HepG2 (cell line): ENCODE data around the gene B3GALT6. TPM values are rescaled to one million over a fixed set of nuclear protein-coding genes. Genes with fewer than 3 reads are reported as not detected.

Experiments used
- ATAC-seq: fragments of 200-7000 bp; cut with Tn5 transposase; 3 replicates; pipeline ENCODE4 v1.9.1; 2020; ENCODE audit warnings: mild to moderate bottlenecking, moderate library complexity
- BruUV-seq: library from RNA; stranded (reverse); fragments of 400-500 nt; replicated peaks from 2 replicates; lab custom pipeline; 2021; lab: Mats Ljungman, UMichigan
- CTCF ChIA-PET: fragments of 300-600 bp; formaldehyde crosslinking; extraction: SDS; loops from one replicate; lab custom pipeline; 2021; ENCODE audit warnings: low total read pairs, inconsistent platforms, low intra/inter-chr PET ratio; lab: Yijun Ruan, JAX
- POLR2A ChIA-PET: fragments of 350-600 bp; sonication (Branson Sonifier 250); formaldehyde crosslinking; loops from one replicate; lab custom pipeline; 2020; ENCODE audit warnings: antibody characterized with exemption, inconsistent platforms; lab: Yijun Ruan, JAX
- DNase-seq: peaks from one replicate; pipeline ENCODE4 v3.0.0-alpha.2; 2015; ENCODE audit warnings: low spot score
- FAIRE-seq: peaks from 3 replicates; lab custom pipeline; 2011; peaks lifted over from hg19 to GRCh38; lab: Jason Lieb, UNC
- H2AFZ ChIP-seq: one replicate; pipeline ENCODE4 v1.6.1; 2011; ENCODE audit warnings: low read length, inconsistent platforms
- H3K27ac ChIP-seq: fragments of 300-600 bp; 3 replicates; pipeline ENCODE4 v1.8.0; 2011; ENCODE audit warnings: mixed run types, mild to moderate bottlenecking, mixed read lengths, low read length, inconsistent platforms; ENCODE audit not compliant: insufficient read depth; ENCODE audit errors: extremely low read length
- H3K27me3 ChIP-seq, 2 experiments: fragments of 200-600 bp in 1 of 2; 2 replicates in 1 of 2; 3 replicates in 1 of 2; pipeline versions ENCODE4 v1.6.0 to v1.8.0; 2011; ENCODE audit warnings: low read length in 2 of 2, mild to moderate bottlenecking in 2 of 2, moderate library complexity in 2 of 2, inconsistent platforms in 1 of 2; ENCODE audit not compliant: insufficient read depth in 2 of 2, control insufficient read depth in 1 of 2
- H3K36me3 ChIP-seq, 2 experiments: fragments of 200-600 bp in 1 of 2; replicated peaks in 1 of 2; 2 replicates in 1 of 2; 3 replicates in 1 of 2; pipeline versions ENCODE4 v1.5.1 to v1.8.0; 2011; ENCODE audit warnings: low read length in 2 of 2, inconsistent platforms in 1 of 2; ENCODE audit not compliant: insufficient read depth in 2 of 2, control insufficient read depth in 1 of 2
- H3K4me1 ChIP-seq: 2 replicates; pipeline ENCODE4 v1.5.1; 2012; ENCODE audit warnings: low read length, inconsistent platforms; ENCODE audit not compliant: insufficient read depth
- H3K4me2 ChIP-seq: 2 replicates; pipeline ENCODE4 v1.6.0; 2011; ENCODE audit warnings: low read depth, low read length, inconsistent platforms
- H3K4me3 ChIP-seq, 3 experiments: fragments of 200-600 bp in 1 of 3; sonication (generic), shearing (Covaris generic) in 1 of 3; replicated peaks in 1 of 3; 2 replicates each; pipeline ENCODE4 v1.5.1; 2011 to 2016; ENCODE audit warnings: low read length in 3 of 3, inconsistent platforms in 2 of 3, low read depth in 2 of 3, mild to moderate bottlenecking in 2 of 3, control low read depth in 1 of 3, mixed read lengths in 1 of 3; ENCODE audit not compliant: insufficient read depth in 1 of 3
- H3K79me2 ChIP-seq: one replicate; pipeline ENCODE4 v1.6.1; 2011; ENCODE audit warnings: low read length, inconsistent platforms; ENCODE audit not compliant: insufficient read depth
- H3K9ac ChIP-seq: 2 replicates; pipeline ENCODE4 v1.6.0; 2011; ENCODE audit warnings: mild to moderate bottlenecking, low read depth, low read length, inconsistent platforms; ENCODE audit not compliant: insufficient read depth
- H3K9me3 ChIP-seq: 2 replicates; pipeline ENCODE4 v1.5.1; 2012; ENCODE audit warnings: mild to moderate bottlenecking, low read length
- H4K20me1 ChIP-seq: 2 replicates; pipeline ENCODE4 v1.6.0; 2011; ENCODE audit warnings: inconsistent platforms, mild to moderate bottlenecking, low read length, moderate library complexity; ENCODE audit not compliant: insufficient read depth
- CENPT ChIP-seq: sonication (generic); formaldehyde crosslinking; IDR thresholded peaks from 2 replicates; pipeline ENCODE4 v1.8.0; 2022; ENCODE audit warnings: low read depth, mild to moderate bottlenecking, moderate library complexity, missing genetic modification reagents
- KLF9 ChIP-seq: IDR thresholded peaks from 2 replicates; pipeline ENCODE4 v1.6.1; 2016; ENCODE audit warnings: low read depth
- PHF20 ChIP-seq: sonication (generic); formaldehyde crosslinking; IDR thresholded peaks from 2 replicates; pipeline ENCODE4 v1.5.0; 2020; ENCODE audit warnings: mild to moderate bottlenecking, missing genetic modification reagents
- ZNF224 ChIP-seq: sonication (generic); formaldehyde crosslinking; IDR thresholded peaks from 2 replicates; pipeline ENCODE4 v1.5.0; 2020; ENCODE audit warnings: mild to moderate bottlenecking, missing genetic modification reagents
- ZNF709 ChIP-seq: sonication (generic); formaldehyde crosslinking; IDR thresholded peaks from 2 replicates; pipeline ENCODE4 v1.5.0; 2020; ENCODE audit warnings: mild to moderate bottlenecking, missing genetic modification reagents
- WGBS: methylation state at CpG from one replicate; pipeline ENCODE4 v1.1.6; 2017; ENCODE audit warnings: low lambda C conversion rate; 5-methylcytosine and 5-hydroxymethylcytosine counted together
- in situ Hi-C: cut with HindIII; loops from 2 replicates; pipeline ENCODE4 v1.10.0; 2017; ENCODE audit warnings: low pct_unique_long_range_greater_than_20kb; ENCODE audit not compliant: extremely low pct_ligation_motif_present
- intact Hi-C: fragments of 100-400 bp; cut with micrococcal nuclease; formaldehyde crosslinking; loops from one replicate; pipeline ENCODE4 v1.10.0; 2022; ENCODE audit not compliant: unreplicated experiment
- polyA plus RNA-seq, 8 experiments: library from polyadenylated mRNA; depleted of rRNA in 3 of 8; stranded (reverse) in 7 of 8; unstranded in 1 of 8; fragments of >200 nt; fragmentation: Illumina TruSeq in 4 of 8; extraction: Trizol in 4 of 8; gene quantifications; 2 replicates each; pipeline versions ENCODE4 v1.2.1 to v1.2.3, GENCODE V29; 2011 to 2016; ENCODE audit warnings: low read depth in 4 of 8, missing spikeins in 1 of 8, mixed read lengths in 1 of 8; ENCODE audit not compliant: insufficient read depth in 1 of 8
- total RNA-seq, 5 experiments: library from RNA; depleted of rRNA; stranded (reverse); fragments of >200 nt; fragmentation: Illumina TruSeq; extraction: Trizol; gene quantifications; 2 replicates each; pipeline ENCODE4 v1.2.3, GENCODE V29; 2016; ENCODE audit warnings: low read depth in 1 of 5
- TF ChIP-seq, protein P1 (sequence below): sonication (generic); formaldehyde crosslinking; conservative IDR thresholded peaks from 2 replicates; pipeline ENCODE4 v1.8.0; 2022; ENCODE audit warnings: low read depth, missing genetic modification reagents
- TF ChIP-seq, protein P2 (sequence below): IDR thresholded peaks from 2 replicates; pipeline ENCODE4 v1.6.1; 2018; ENCODE audit warnings: missing genetic modification reagents
- TF ChIP-seq, protein P3 (sequence below): sonication (generic); formaldehyde crosslinking; conservative IDR thresholded peaks from 2 replicates; pipeline ENCODE4 v1.8.1; 2023; ENCODE audit warnings: missing genetic modification reagents
- TF ChIP-seq, protein P4 (sequence below): sonication (generic); formaldehyde crosslinking; IDR thresholded peaks from 2 replicates; pipeline ENCODE4 v1.4.0; 2020; ENCODE audit warnings: missing genetic modification reagents, mild to moderate bottlenecking, borderline replicate concordance
- TF ChIP-seq, protein P5 (sequence below): sonication (generic); formaldehyde crosslinking; IDR thresholded peaks from 2 replicates; pipeline ENCODE4 v1.4.0; 2020; ENCODE audit warnings: low read depth, mild to moderate bottlenecking, missing genetic modification reagents

B3GALT6 gene
- total and polyA plus RNA-seq, 2 of the 13 experiments (the other 11 are each of a cell fraction or from before 2014, with no cell fraction given): 3.9 to 14.2 TPM

DNA sequence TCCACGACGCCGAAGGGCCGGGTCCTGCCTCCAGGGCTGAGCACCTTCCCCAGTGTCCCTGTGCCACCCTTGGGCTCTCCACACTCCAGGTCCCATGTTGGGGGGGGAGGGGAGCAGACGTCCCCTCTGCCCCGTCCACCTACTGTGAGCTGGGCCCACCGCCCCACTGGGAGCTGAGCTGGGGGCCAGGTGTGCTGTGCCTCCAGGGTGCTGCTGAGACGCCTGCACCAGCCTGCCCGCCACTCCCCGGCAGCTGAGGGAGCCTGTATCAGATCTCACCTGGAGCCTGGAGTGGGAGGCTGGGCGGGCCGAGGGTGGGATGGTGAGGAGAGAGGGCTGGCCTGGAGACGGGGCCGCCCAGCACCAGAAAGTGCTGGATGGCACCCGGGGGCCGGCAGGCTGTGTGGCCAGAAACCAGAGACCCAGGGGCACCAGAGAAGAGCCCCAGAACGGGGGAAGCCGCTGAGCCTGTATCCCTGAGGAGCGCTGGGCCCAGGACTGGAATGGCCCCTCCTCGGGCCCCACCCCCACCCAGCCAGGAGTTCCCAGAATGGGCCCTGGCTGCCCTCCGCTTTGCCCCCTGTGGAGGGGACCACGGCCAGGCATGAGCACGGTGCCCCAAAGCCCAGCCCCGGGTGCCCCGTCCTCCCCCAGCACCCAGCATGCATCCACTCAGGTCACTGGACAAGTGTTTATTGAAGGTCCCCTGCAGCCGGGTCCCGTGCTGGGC is 29.0 kb upstream of the B3GALT6 start:
- Histone ChIP-seq H3K79me2 (no peaks in the 10 kb centered on the region), H3K4me1 (peaks cover 22% of the 10 kb centered on the region), H3K36me3 (no peaks in the 10 kb centered on the region), H3K9ac (no peak overlapping the region), H2AFZ (no peak overlapping the region), H4K20me1 (no peaks in the 10 kb centered on the region), H3K27ac (no peak overlapping the region)
- FAIRE-seq (no peak), ATAC-seq (no peak), DNase-seq (no peak)
- intact Hi-C loops (no loop called here), in situ Hi-C loops (no loop called here)
- POLR2A ChIA-PET: no interaction called here
- no TSS peak for BruUV-seq
- WGBS: 43% methylated on average over 12 of the region's 27 CpGs
- CTCF ChIA-PET: no interaction called here
- TF ChIP-seq, protein P1, sequence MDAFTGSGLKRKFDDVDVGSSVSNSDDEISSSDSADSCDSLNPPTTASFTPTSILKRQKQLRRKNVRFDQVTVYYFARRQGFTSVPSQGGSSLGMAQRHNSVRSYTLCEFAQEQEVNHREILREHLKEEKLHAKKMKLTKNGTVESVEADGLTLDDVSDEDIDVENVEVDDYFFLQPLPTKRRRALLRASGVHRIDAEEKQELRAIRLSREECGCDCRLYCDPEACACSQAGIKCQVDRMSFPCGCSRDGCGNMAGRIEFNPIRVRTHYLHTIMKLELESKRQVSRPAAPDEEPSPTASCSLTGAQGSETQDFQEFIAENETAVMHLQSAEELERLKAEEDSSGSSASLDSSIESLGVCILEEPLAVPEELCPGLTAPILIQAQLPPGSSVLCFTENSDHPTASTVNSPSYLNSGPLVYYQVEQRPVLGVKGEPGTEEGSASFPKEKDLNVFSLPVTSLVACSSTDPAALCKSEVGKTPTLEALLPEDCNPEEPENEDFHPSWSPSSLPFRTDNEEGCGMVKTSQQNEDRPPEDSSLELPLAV: no peak
- TF ChIP-seq, protein P2, sequence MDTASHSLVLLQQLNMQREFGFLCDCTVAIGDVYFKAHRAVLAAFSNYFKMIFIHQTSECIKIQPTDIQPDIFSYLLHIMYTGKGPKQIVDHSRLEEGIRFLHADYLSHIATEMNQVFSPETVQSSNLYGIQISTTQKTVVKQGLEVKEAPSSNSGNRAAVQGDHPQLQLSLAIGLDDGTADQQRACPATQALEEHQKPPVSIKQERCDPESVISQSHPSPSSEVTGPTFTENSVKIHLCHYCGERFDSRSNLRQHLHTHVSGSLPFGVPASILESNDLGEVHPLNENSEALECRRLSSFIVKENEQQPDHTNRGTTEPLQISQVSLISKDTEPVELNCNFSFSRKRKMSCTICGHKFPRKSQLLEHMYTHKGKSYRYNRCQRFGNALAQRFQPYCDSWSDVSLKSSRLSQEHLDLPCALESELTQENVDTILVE (CRISPR knock-in tag): no peak
- TF ChIP-seq KLF9 (CRISPR knock-in tag): no peak
- no peak for TF ChIP-seq ZNF224
- TF ChIP-seq, protein P3, sequence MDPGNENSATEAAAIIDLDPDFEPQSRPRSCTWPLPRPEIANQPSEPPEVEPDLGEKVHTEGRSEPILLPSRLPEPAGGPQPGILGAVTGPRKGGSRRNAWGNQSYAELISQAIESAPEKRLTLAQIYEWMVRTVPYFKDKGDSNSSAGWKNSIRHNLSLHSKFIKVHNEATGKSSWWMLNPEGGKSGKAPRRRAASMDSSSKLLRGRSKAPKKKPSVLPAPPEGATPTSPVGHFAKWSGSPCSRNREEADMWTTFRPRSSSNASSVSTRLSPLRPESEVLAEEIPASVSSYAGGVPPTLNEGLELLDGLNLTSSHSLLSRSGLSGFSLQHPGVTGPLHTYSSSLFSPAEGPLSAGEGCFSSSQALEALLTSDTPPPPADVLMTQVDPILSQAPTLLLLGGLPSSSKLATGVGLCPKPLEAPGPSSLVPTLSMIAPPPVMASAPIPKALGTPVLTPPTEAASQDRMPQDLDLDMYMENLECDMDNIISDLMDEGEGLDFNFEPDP: no peak
- TF ChIP-seq CENPT (CRISPR knock-in tag): no peak
- TF ChIP-seq PHF20: no peak
- TF ChIP-seq ZNF709: no peak
- TF ChIP-seq, protein P4, sequence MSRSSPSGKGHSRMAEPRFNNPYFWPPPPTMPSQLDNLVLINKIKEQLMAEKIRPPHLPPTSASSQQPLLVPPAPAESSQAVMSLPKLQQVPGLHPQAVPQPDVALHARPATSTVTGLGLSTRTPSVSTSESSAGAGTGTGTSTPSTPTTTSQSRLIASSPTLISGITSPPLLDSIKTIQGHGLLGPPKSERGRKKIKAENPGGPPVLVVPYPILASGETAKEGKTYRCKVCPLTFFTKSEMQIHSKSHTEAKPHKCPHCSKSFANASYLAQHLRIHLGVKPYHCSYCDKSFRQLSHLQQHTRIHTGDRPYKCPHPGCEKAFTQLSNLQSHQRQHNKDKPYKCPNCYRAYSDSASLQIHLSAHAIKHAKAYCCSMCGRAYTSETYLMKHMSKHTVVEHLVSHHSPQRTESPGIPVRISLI (CRISPR knock-in tag): no peak
- TF ChIP-seq, protein P5, sequence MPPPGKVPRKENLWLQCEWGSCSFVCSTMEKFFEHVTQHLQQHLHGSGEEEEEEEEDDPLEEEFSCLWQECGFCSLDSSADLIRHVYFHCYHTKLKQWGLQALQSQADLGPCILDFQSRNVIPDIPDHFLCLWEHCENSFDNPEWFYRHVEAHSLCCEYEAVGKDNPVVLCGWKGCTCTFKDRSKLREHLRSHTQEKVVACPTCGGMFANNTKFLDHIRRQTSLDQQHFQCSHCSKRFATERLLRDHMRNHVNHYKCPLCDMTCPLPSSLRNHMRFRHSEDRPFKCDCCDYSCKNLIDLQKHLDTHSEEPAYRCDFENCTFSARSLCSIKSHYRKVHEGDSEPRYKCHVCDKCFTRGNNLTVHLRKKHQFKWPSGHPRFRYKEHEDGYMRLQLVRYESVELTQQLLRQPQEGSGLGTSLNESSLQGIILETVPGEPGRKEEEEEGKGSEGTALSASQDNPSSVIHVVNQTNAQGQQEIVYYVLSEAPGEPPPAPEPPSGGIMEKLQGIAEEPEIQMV (CRISPR knock-in tag): no peak
- TF ChIP-seq, all 625 proteins: peak for 0
- H3K27me3 ChIP-seq: peaks cover 27 to 66% of the 10 kb centered on the region in 2 experiments; a peak in 4 of 5 replicates
- no peak overlapping the region for H3K4me2 ChIP-seq
- no peaks in the 10 kb centered on the region for H3K9me3 ChIP-seq
- H3K4me3 ChIP-seq: no peak overlapping the region
